ACC112 (cell line): ENCODE measurements around the gene ADAMTS15.

Experiments
- H2AFZ ChIP-seq: fragments of 200-600 bp; sonication (generic); one replicate; pipeline ENCODE4 v1.6.0; 2017; ENCODE audit warnings: antibody characterized with exemption, low read length; ENCODE audit not compliant: unreplicated experiment
- H3K27ac ChIP-seq: fragments of 200-600 bp; sonication (generic); 2 replicates; pipeline ENCODE4 v1.5.1; 2014; ENCODE audit warnings: low read depth, mild to moderate bottlenecking, antibody characterized with exemption, low read length, moderate library complexity
- H3K27me3 ChIP-seq: fragments of 200-600 bp; sonication (generic); 2 replicates; pipeline ENCODE4 v1.6.1; 2014; ENCODE audit warnings: mild to moderate bottlenecking, antibody characterized with exemption, low read length, moderate library complexity, mixed read lengths; ENCODE audit not compliant: insufficient read depth
- H3K36me3 ChIP-seq: fragments of 200-600 bp; sonication (generic); 2 replicates; pipeline ENCODE4 v1.6.1; 2016; ENCODE audit warnings: mild to moderate bottlenecking, antibody characterized with exemption, low read length, moderate library complexity, mixed read lengths; ENCODE audit not compliant: insufficient read depth
- H3K4me1 ChIP-seq: fragments of 200-600 bp; sonication (generic); one replicate; pipeline ENCODE4 v1.6.1; 2016; ENCODE audit warnings: low read length, mixed read lengths; ENCODE audit not compliant: insufficient read depth, unreplicated experiment, control insufficient read depth
- H3K4me3 ChIP-seq: fragments of 200-600 bp; sonication (generic); 2 replicates; pipeline ENCODE4 v1.5.1; 2014; ENCODE audit warnings: mild to moderate bottlenecking, low read depth, low read length
- H3K79me2 ChIP-seq: fragments of 200-600 bp; sonication (generic); one replicate; pipeline ENCODE4 v1.6.0; 2016; ENCODE audit warnings: low read length; ENCODE audit not compliant: control insufficient read depth, unreplicated experiment, insufficient read depth

Gene ADAMTS15

GRCh38 chr11:130464291-130464812 is 15.9 kb downstream of the ADAMTS15 start:
- Histone ChIP-seq H2AFZ (no peak overlapping the region), H3K4me3 (no peak overlapping the region), H3K27ac (no peak overlapping the region), H3K27me3 (no peaks in the 10 kb centered on the region), H3K4me1 (no peaks in the 10 kb centered on the region), H3K36me3 (peaks cover 15% of the 10 kb centered on the region; the same call in 1 of the 2 replicates), H3K79me2 (no peaks in the 10 kb centered on the region)

DNA sequence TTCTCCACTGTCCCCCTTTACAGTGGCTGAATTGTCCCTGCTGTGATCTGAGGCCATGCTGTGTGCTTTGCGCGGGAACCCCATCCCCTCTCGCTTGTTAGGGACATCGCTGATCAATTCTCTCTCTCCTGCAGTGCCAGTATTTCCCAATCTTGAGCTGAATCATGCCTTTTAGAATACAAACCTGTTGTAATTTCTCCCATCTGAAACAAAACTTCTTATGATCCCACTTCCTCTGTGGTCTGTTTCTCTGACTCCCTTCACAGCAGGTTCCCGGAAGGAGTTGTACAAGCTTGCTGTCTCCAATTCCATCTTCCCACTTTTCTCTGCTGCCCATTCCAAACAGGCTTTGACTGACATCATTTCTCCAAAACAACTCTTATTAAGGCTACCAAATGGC is 16.8 kb downstream of the ADAMTS15 start:
- no peaks in the 10 kb centered on the region for H3K79me2 ChIP-seq
- H2AFZ ChIP-seq, result no peak overlapping the region
- H3K27ac ChIP-seq, result peak overlapping the region; percentile 46; the same call in 1 of the 2 replicates
- peaks cover 15% of the 10 kb centered on the region; the same call in 1 of the 2 replicates for H3K36me3 ChIP-seq
- H3K4me1 ChIP-seq, result no peaks in the 10 kb centered on the region
- no peak overlapping the region for H3K4me3 ChIP-seq
- H3K27me3 ChIP-seq, result no peaks in the 10 kb centered on the region

- Histone ChIP-seq H2AFZ (no peak overlapping the region), H3K79me2 (no peaks in the 10 kb centered on the region), H3K4me1 (no peaks in the 10 kb centered on the region), H3K27me3 (no peaks in the 10 kb centered on the region), H3K4me3 (no peak overlapping the region), H3K36me3 (peaks cover 6% of the 10 kb centered on the region; the same call in 1 of the 2 replicates), H3K27ac (no peak overlapping the region)
Observed at GRCh38 chr11:130467116-130467900, 18.9 kb downstream of the ADAMTS15 start.

GRCh38 chr11:130469181-130469580 is 20.7 kb downstream of the ADAMTS15 start:
- Histone ChIP-seq H3K27me3 (no peaks in the 10 kb centered on the region), H3K4me3 (no peak overlapping the region), H3K79me2 (no peaks in the 10 kb centered on the region), H3K27ac (no peak overlapping the region), H3K4me1 (no peaks in the 10 kb centered on the region), H3K36me3 (peaks cover 3% of the 10 kb centered on the region; the same call in 1 of the 2 replicates), H2AFZ (no peak overlapping the region)

DNA sequence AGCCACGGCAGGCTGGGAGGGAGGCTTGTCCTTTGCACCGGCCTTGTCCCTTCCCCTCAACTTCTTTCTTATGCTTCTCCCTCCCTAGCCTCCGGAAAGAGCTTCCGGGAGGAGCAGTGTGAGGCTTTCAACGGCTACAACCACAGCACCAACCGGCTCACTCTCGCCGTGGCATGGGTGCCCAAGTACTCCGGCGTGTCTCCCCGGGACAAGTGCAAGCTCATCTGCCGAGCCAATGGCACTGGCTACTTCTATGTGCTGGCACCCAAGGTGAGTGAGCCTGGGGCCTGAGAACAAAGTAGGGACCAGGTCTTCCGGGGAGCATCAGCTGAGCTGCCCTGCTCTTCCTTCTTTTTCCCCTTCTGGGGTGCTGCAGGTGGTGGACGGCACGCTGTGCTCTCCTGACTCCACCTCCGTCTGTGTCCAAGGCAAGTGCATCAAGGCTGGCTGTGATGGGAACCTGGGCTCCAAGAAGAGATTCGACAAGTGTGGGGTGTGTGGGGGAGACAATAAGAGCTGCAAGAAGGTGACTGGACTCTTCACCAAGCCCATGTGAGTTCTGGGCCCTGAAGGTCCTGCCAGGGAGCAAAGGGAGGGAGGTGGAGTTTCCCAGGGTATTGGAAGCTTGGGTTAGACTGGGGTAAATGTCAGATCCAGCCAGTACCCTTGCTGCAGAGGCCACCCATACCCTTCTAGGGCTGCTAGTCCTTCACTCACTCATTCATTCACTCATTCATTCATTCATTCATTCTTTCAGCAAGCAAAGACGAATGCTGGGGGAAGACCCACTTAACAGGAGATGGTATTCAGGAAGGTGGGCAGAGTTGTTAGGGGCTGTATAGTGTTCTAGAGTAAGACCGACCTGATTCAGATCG is 22.6 kb downstream of the ADAMTS15 start:
- Histone ChIP-seq H3K79me2 (no peaks in the 10 kb centered on the region), H2AFZ (no peak overlapping the region), H3K27me3 (no peaks in the 10 kb centered on the region), H3K27ac (no peak overlapping the region), H3K36me3 (peaks cover 2% of the 10 kb centered on the region; the same call in 1 of the 2 replicates), H3K4me1 (no peaks in the 10 kb centered on the region), H3K4me3 (no peak overlapping the region)

DNA sequence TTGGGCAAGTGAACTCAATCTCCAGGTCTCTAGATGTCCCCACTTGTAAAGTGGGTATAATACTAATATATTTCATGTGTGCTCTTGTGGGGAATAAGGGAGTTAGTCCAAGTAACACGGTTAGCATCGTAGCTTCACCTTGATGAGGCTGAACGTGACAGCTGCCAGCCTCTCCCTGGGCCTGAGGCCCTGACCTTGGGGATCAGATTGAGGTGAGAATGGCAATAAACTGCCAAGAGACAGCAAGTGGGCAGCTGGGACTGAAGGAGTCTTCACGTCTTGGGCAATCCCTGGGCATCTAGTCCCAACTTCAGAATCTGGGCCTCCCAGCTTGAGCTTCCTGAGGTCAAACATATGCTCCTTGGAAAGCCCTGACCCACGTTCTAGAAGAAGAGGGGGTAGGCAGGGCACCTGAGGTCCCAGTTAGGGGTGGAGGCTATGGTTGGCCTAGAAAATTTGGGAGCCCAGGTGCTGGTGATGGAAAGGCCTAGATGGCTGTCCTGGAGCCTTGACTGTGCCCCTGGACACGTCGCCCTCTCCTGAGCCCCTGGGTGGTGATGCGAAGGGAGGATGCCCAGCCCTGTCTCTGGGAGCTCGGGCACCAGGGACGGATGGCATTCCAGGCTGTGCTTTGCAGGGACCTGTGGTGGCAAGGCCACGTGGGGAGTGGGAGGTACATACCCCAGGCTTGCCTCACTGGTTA is 23.4 kb downstream of the ADAMTS15 start:
- no peak overlapping the region for H3K4me3 ChIP-seq
- H3K36me3 ChIP-seq, result no peaks in the 10 kb centered on the region
- H3K27ac ChIP-seq, result no peak overlapping the region
- no peaks in the 10 kb centered on the region for H3K79me2 ChIP-seq
- peaks cover 4% of the 10 kb centered on the region for H3K4me1 ChIP-seq
- H3K27me3 ChIP-seq, result no peaks in the 10 kb centered on the region
- H2AFZ ChIP-seq, result no peak overlapping the region

DNA sequence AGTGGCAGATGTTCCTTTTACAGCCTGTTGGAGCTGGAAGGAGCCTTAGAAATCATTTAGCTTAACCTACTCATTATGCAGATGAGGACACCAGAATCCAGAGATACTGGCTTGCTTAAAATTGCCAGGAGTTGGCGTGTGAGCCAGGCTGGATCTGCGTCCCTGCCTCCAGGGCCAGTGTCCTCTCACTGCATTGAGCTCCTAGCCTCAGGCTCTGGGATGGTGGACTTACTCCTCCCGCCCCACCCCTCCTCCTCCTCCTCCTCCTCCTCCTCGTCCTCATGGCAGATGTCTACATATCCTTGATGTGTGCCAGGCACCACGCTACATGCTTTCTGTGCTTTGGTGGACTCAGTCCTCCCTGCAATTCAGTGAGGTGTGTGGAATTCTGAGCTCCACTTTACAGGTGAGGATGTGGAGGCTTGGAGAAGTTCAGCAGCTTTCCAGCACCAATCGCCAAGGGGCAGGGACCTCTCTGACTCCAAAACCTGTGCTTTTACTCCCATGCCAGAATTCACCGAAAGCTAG is 24.1 kb downstream of the ADAMTS15 start:
- no peaks in the 10 kb centered on the region for H3K27me3 ChIP-seq
- no peak overlapping the region for H3K4me3 ChIP-seq
- H3K79me2 ChIP-seq, result no peaks in the 10 kb centered on the region
- H2AFZ ChIP-seq, result no peak overlapping the region
- H3K4me1 ChIP-seq, result peaks cover 10% of the 10 kb centered on the region
- no peaks in the 10 kb centered on the region for H3K36me3 ChIP-seq
- H3K27ac ChIP-seq, result no peak overlapping the region

DNA sequence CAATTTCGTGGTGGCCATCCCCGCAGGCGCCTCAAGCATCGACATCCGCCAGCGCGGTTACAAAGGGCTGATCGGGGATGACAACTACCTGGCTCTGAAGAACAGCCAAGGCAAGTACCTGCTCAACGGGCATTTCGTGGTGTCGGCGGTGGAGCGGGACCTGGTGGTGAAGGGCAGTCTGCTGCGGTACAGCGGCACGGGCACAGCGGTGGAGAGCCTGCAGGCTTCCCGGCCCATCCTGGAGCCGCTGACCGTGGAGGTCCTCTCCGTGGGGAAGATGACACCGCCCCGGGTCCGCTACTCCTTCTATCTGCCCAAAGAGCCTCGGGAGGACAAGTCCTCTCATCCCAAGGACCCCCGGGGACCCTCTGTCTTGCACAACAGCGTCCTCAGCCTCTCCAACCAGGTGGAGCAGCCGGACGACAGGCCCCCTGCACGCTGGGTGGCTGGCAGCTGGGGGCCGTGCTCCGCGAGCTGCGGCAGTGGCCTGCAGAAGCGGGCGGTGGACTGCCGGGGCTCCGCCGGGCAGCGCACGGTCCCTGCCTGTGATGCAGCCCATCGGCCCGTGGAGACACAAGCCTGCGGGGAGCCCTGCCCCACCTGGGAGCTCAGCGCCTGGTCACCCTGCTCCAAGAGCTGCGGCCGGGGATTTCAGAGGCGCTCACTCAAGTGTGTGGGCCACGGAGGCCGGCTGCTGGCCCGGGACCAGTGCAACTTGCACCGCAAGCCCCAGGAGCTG is 24.8 kb downstream of the ADAMTS15 start:
- H3K4me1 ChIP-seq, result peaks cover 15% of the 10 kb centered on the region
- H3K79me2 ChIP-seq, result no peaks in the 10 kb centered on the region
- H2AFZ ChIP-seq, result no peak overlapping the region
- no peaks in the 10 kb centered on the region for H3K27me3 ChIP-seq
- no peak overlapping the region for H3K27ac ChIP-seq
- no peak overlapping the region for H3K4me3 ChIP-seq
- H3K36me3 ChIP-seq, result no peaks in the 10 kb centered on the region

GRCh38 chr11:130473795-130474377 is 25.4 kb downstream of the ADAMTS15 start:
- no peak overlapping the region for H3K4me3 ChIP-seq

More at GRCh38 chr11:130473795-130474377, 25.4 kb downstream of the ADAMTS15 start:
- Histone ChIP-seq H3K27me3 (no peaks in the 10 kb centered on the region), H3K27ac (no peak overlapping the region), H3K36me3 (no peaks in the 10 kb centered on the region), H3K79me2 (no peaks in the 10 kb centered on the region), H3K4me1 (peaks cover 21% of the 10 kb centered on the region), H2AFZ (no peak overlapping the region)
